NK-92 (cell line): Measurements from ENCODE around the gene SPTY2D1.

Experiments
- DNase-seq: peaks from one replicate; lab custom pipeline; 2025; ENCODE audit not compliant: unreplicated experiment; lab: John Stamatoyannopoulos, UW

SPTY2D1 gene

GRCh38 chr11:18566406-18566805, 67.7 kb downstream of the SPTY2D1 start:
- DNase-seq: no peak

GRCh38 chr11:18564149-18564548, 70.0 kb downstream of the SPTY2D1 start:
- no peak for DNase-seq

GRCh38 chr11:18563090-18563730, 70.9 kb downstream of the SPTY2D1 start:
- DNase-seq: no peak
